GM12872 (cell line): ENCODE data around the gene ERG.

Experiments used
- TF ChIP-seq, protein P1 (sequence below): IDR thresholded peaks from 3 replicates; pipeline ENCODE4 v1.5.1; 2011; ENCODE audit warnings: low read depth, mild to moderate bottlenecking, low read length, moderate library complexity; ENCODE audit not compliant: insufficient read depth

ERG gene

DNA sequence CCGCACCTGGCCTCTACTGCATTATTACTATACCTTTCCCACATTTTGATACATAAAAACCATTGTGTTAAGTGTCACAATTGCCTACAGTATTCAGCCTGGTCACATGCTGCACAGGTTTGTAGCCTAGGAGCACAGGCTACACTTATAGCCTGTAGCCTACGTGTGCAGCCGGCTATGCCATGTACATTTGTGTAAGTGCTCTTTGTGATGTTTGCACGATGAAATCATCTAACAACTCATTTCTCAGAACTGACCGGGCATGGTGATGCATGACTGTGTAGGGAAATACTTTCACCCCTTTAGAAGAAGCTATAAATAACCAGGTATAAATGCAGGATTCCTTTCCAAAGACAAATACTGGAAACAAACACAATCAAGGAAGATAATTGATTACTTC lies 12.1 kb downstream of the ERG start:
- TF ChIP-seq, protein P1, sequence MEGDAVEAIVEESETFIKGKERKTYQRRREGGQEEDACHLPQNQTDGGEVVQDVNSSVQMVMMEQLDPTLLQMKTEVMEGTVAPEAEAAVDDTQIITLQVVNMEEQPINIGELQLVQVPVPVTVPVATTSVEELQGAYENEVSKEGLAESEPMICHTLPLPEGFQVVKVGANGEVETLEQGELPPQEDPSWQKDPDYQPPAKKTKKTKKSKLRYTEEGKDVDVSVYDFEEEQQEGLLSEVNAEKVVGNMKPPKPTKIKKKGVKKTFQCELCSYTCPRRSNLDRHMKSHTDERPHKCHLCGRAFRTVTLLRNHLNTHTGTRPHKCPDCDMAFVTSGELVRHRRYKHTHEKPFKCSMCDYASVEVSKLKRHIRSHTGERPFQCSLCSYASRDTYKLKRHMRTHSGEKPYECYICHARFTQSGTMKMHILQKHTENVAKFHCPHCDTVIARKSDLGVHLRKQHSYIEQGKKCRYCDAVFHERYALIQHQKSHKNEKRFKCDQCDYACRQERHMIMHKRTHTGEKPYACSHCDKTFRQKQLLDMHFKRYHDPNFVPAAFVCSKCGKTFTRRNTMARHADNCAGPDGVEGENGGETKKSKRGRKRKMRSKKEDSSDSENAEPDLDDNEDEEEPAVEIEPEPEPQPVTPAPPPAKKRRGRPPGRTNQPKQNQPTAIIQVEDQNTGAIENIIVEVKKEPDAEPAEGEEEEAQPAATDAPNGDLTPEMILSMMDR: no peak

GRCh38 chr21:38479641-38480525 lies 18.4 kb downstream of the ERG start:
- TF ChIP-seq, protein P1: no peak

DNA sequence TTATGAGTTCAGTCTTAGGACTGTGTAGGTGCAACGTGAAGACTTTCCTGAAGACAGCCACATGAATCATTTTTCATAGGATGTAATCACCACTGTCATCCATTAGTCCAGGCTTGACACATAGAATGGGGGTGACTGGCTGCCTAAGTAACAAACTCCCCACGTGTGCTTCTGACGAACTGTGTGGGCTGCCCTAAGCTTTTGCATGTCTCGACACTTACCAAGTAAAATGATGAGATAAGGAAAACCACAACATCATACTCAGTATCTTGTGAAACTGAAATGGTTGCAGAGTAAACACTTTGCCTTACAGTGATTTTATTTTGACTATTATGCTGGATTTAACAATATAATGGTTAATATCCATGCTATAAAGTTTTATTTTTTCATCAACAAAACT lies 19.5 kb downstream of the ERG start:
- TF ChIP-seq, protein P1: no peak

- TF ChIP-seq, protein P1: no peak
Measured at GRCh38 chr21:38477226-38477625, 21.1 kb downstream of the ERG start.

DNA sequence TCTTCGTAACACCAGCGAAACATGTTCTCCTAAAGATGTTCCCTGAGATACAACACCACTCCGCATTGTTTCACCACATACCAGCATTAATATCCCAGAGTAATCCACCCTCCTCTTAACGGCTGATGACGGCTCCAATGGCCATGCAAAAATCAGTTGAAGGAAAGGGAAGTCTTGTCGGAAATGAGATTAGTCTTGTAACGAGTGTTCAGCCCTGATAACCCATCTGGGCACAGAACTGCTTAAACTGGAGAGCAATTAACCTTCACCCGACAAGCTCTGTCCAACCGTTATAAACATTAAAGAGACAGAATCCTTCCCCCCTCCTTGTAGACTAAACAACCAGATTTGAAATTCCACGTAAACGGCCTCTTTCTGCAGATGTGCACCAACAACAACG lies 21.9 kb downstream of the ERG start:
- TF ChIP-seq, protein P1: no peak

- TF ChIP-seq, protein P1: no peak
Measured at GRCh38 chr21:38475519-38475918, 22.8 kb downstream of the ERG start.

DNA sequence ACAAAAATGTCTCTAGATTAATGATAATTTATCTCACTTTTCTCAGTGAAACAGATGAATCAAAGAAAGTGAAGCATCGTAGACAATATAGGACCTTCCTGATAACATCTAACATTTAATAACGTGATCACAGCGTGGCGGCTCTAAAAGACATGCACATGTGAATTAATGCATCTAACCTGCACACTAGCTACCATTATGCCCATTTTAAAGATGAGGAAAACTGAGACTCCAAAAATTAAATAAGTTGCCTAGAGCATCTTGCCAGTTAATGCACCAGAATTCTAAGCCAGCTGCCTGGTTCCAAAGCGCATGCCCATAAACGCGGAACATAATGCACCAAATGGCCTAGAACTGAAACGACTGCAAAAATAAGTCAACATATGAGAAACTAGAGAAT lies 23.5 kb downstream of the ERG start:
- TF ChIP-seq, protein P1: no peak
